Measurements from ENCODE around the gene SERF1A.
"Not testable (repeated sequence)": the region's sequence is repeated elsewhere in the genome, so short reads cannot be mapped to it uniquely, and the experiment has no call there.

The SERF1A gene

GRCh38 chr5:70900533-70901271 lies at the start of gene SERF1A:
TSS of gene SERF1A (plus strand) at chr5:70900669. CDS start at chr5:70900870, 201 bp downstream.
- H3K4me3 ChIP-seq (ENCODE audit: low read depth, low read length); DNase-seq (ENCODE audit: low read depth): not testable (repeated sequence)

DNA sequence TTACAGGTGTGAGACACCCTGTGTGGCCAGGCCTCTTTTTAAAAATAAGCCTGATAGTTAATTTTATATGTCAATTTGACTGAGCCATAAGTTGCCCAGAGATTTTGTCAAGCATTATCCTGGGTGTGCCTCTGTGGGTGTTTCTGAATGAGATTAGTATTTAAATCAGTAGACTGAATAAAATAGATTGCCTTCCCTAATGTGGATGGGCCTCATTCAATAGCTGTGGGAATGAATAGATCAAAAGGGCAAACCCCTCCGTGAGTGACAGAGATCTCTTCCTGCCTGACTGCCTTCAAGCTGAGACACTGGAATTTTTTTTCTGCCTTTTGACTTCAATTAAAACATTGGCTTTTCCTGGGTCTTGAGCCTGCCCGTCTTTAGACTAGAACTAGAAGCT lies 33.7 kb upstream of the SERF1A start:
- not testable (repeated sequence) for H3K4me3 ChIP-seq (ENCODE audit: low read depth, low read length)

GRCh38 chr5:70870626-70871025 lies 29.8 kb upstream of the SERF1A start:
- H3K4me3 ChIP-seq (ENCODE audit: low read depth, low read length); DNase-seq (ENCODE audit: low read depth): not testable (repeated sequence)

More for the DNA sequence above, 33.7 kb upstream of the SERF1A start:
- DNase-seq (ENCODE audit: low read depth) = not testable (repeated sequence)

GRCh38 chr5:70896076-70896475 lies 4.4 kb upstream of the SERF1A start:
- not testable (repeated sequence) for DNase-seq (ENCODE audit: low read depth); H3K4me3 ChIP-seq (ENCODE audit: low read depth, low read length)

DNA sequence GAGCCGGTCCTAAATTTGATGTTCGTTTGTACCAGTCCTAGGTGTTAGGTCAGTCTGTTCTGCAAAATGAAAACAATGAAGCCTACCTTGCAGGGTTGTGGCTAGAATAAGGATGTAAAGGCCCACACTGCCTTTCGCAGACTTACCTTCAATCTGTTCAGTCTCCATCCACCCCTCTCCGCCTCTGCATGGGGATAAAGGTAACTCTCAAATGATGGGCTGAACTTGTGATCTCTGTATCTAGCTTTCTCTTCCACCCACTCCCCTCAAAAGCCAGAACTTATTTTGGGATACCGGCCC lies 753 bp downstream of the SERF1A start:
- H3K4me3 ChIP-seq (ENCODE audit: low read depth, low read length); DNase-seq (ENCODE audit: low read depth): not testable (repeated sequence)

- not testable (repeated sequence) for H3K4me3 ChIP-seq (ENCODE audit: low read depth, low read length)
These were observed 6.2 kb downstream of the SERF1A start for GRCh38 chr5:70906624-70907023.

GRCh38 chr5:70916829-70917228 lies 16.4 kb downstream of the SERF1A start:
- DNase-seq (ENCODE audit: low read depth); H3K4me3 ChIP-seq (ENCODE audit: low read depth, low read length): not testable (repeated sequence)

More at GRCh38 chr5:70906624-70907023, 6.2 kb downstream of the SERF1A start:
- DNase-seq (ENCODE audit: low read depth) = not testable (repeated sequence)

DNA sequence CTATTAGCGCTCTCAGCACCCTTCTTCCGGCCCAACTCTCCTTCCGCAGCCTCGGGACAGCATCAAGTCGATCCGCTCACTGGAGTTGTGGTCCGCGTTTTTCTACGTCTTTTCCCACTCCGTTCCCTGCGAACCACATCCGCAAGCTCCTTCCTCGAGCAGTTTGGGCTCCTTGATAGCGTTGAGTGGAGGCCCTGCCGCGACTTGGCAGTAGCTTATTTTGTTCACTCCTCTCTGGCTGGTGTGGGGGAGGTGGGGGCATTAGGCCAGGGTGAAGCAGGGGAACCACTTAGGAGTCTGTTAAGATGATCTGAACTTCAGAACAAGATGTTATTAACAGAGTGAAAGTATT lies 24.7 kb downstream of the SERF1A start:
- not testable (repeated sequence) for H3K4me3 ChIP-seq (ENCODE audit: low read depth, low read length); DNase-seq (ENCODE audit: low read depth)

DNA sequence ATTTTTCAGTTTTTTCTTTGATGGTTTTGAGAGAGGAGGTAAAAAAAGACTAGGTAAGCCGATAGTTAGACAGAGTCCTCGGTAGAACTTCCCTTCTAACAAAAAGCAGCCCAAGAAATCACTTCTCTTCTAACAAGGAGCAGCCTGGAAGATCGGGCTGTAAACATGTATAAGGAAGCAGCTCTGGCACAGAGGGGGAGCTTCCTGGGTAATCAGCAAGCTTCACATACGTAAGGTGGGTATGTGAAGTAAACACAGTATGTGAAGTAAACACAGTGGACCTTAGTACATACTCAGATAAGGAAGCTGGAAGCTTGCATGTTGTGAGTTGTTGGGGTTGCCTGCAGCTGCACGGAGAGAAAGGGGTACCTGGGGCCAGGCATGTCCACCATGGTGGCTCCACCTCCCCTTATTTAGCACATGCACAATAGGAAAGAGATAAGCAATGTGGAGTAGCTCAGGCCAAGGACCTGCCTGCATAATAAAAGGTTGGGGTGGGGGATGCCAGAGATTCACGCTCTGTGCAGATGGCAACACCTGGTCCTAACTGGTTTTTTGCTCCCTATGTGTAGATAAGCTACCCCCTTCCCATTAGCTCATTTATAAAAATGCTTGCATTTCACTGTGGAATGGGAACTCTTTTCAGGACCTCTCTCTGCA lies 31.4 kb downstream of the SERF1A start:
- H3K4me3 ChIP-seq (ENCODE audit: low read depth, low read length); DNase-seq (ENCODE audit: low read depth): not testable (repeated sequence)

DNA sequence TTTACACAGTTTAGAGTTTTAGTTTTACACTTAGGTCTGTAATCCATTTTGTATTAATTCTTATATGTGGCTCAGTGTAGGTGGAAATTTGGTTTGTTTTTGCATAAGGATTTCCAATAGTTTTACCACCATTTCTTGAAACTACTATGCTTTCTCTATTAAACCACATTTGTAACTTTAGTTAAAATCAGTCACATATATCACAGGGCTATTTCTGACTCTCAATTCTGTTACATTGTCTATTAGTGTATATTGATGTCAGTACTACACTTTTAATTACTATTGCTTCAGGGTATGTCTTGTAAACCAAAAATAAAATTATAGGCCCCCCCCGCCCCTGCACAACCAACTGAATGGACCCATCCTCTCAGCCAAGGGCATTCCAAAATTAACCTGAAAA lies 32.1 kb downstream of the SERF1A start:
- DNase-seq (ENCODE audit: low read depth); H3K4me3 ChIP-seq (ENCODE audit: low read depth, low read length): not testable (repeated sequence)

DNA sequence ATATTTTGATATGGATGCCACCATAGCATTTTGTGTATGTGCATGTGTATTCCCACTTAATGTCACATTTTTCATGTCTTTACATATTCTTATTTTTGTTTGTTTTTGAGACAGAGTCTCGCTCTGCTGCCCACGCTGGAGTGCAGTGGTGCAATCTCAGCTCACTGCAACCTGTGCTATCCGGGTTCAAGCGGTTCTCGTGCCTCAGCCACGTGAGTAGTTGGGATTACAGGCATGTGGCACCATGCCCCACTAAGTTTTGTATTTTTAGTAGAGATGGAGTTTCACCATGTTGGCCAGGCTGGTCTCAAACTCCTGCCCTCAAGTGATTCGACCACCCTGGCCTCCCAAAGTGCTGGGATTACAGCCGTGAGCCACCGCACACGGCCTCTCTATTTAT lies 52.6 kb downstream of the SERF1A start:
- DNase-seq (ENCODE audit: low read depth); H3K4me3 ChIP-seq (ENCODE audit: low read depth, low read length): not testable (repeated sequence)

Measured in LNCaP clone FGC (cell line).